Astrocyte of the cerebellum (primary cell): ENCODE data around the gene LARGE2.
A peak's percentile ranks its signal among the peaks of the same experiment; 100 is the strongest.

ENCODE experiments used
- DNase-seq: peaks from one replicate; pipeline ENCODE4 v3.0.0-alpha.2; 2011; ENCODE audit warnings: low read depth
- H3K4me3 ChIP-seq: 2 replicates; pipeline ENCODE4 v1.5.1; 2011; ENCODE audit warnings: mild to moderate bottlenecking, low read depth, low read length, moderate library complexity
- in situ Hi-C: cut with HindIII; loops from 2 replicates; pipeline ENCODE4 v1.10.0; 2017; ENCODE audit warnings: low sequenced_read_pairs
- TF ChIP-seq, protein P1 (sequence below): IDR thresholded peaks from 2 replicates; pipeline ENCODE4 v1.5.1; 2012; ENCODE audit warnings: low read length, low read depth, moderate library complexity, mild to moderate bottlenecking; ENCODE audit errors: missing control alignments

LARGE2 gene

DNA sequence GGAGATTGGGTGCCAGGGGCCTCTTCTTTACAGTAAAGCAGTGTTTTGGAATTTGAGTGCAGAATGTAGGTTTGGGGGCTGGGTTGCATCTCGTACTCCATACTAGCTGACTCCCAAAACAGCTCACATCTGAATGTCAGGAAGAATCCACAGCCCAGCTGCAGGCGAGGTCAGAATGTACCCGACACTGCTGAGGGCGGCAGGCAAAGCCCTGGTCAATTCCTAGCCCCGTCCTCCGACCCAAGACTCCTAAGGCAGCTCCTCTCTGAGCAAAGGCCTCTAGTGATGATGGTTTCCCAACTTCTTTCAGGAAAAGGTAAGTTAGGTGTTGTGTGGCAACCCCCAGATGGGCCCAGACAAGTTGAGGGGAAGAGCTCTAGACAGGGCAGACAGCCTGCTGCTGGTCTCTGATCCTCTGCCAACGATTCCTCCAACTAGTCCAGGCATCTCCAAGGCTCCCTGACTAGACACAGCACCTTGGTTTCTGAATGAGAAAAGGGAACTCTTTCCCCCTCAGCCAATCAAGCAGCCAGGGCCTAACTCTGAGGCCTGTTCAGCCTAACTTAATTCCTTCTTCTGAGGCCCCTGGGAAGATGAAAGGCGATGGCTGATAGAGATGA, 8.6 kb downstream of the LARGE2 start:
- TF ChIP-seq, protein P1, sequence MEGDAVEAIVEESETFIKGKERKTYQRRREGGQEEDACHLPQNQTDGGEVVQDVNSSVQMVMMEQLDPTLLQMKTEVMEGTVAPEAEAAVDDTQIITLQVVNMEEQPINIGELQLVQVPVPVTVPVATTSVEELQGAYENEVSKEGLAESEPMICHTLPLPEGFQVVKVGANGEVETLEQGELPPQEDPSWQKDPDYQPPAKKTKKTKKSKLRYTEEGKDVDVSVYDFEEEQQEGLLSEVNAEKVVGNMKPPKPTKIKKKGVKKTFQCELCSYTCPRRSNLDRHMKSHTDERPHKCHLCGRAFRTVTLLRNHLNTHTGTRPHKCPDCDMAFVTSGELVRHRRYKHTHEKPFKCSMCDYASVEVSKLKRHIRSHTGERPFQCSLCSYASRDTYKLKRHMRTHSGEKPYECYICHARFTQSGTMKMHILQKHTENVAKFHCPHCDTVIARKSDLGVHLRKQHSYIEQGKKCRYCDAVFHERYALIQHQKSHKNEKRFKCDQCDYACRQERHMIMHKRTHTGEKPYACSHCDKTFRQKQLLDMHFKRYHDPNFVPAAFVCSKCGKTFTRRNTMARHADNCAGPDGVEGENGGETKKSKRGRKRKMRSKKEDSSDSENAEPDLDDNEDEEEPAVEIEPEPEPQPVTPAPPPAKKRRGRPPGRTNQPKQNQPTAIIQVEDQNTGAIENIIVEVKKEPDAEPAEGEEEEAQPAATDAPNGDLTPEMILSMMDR: no peak
- no peak for DNase-seq
- H3K4me3 ChIP-seq: no peak overlapping the region
- in situ Hi-C loops: no loop called here

DNA sequence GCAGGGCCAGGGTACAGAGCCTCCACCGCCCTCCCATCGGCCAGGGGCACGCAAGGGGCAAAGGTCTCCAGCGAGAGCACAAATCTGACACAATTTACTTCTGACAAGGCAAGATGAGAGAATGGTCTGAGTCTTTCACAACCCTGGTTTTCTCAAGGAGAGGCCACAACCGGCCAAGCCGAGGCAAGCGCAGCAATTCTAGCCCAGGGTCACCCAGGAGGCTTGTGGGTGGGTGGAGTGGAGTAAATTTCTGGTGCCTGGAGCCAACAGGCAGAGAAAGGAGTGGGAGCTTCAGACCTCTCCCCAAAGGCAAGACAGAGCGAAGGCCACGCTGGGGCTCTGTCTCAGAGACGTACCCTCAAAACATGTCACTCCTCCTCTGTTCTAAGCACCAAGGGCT, 9.3 kb downstream of the LARGE2 start:
- no peak for DNase-seq
- TF ChIP-seq, protein P1: no peak
- H3K4me3 ChIP-seq: no peak overlapping the region
- in situ Hi-C loops: no loop called here

DNA sequence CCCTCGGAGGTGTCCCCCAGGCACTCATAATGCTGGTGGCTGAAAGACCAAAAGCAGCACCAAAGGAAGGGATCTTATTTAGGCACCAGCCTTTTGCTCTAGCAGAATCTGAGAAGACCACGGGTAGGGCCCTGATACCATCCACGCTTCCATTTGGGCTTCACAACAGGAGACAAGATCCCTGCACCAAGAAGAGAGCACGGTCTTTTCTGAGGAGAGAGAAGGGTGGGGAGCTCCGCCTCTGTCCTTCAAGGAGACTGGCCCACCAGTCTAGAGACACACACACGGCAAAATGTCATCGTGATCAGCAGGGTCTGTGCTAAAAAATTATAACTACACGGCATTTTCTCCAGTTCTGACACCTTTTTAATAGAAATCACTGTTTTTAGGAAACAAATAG, 9.8 kb downstream of the LARGE2 start:
- no peak overlapping the region for H3K4me3 ChIP-seq
- DNase-seq: no peak
- TF ChIP-seq, protein P1: no peak
- in situ Hi-C loops: no loop called here

DNA sequence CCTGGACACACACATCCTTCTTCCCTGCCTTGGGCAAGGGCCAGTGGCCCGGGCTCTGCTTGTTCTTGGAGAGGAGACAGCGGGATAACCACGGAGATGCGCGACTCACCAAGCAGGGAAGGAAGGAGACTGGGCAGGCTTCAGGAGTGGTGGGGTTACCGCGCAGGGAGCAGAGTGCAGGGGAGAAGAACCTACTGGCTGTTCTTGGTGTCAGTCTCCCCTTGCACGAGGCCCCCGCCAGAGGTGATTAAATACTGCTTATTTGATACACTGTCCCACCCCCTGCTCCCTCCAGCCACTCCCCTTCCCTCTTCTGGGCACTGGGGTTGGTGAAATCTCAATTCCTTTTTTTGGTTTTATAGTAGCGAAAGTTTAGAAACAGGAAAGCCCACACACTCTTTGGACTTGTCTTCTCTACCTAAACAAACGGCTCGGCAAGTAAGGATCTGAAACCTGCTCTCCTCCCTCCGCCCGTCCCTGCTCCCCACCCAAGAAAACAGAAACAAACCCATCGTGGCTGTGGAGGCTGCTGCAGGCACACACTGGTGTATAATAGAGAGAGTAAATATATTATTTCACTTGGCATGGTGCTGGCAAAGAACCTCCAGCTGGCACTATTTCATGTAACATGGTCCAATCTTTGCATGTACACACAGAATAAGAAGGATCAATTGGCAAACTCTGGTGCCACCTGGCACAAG, 10.8 kb downstream of the LARGE2 start:
- in situ Hi-C loops: no loop called here
- TF ChIP-seq, protein P1: no peak
- H3K4me3 ChIP-seq: no peak overlapping the region
- DNase-seq: peak; percentile 22

DNA sequence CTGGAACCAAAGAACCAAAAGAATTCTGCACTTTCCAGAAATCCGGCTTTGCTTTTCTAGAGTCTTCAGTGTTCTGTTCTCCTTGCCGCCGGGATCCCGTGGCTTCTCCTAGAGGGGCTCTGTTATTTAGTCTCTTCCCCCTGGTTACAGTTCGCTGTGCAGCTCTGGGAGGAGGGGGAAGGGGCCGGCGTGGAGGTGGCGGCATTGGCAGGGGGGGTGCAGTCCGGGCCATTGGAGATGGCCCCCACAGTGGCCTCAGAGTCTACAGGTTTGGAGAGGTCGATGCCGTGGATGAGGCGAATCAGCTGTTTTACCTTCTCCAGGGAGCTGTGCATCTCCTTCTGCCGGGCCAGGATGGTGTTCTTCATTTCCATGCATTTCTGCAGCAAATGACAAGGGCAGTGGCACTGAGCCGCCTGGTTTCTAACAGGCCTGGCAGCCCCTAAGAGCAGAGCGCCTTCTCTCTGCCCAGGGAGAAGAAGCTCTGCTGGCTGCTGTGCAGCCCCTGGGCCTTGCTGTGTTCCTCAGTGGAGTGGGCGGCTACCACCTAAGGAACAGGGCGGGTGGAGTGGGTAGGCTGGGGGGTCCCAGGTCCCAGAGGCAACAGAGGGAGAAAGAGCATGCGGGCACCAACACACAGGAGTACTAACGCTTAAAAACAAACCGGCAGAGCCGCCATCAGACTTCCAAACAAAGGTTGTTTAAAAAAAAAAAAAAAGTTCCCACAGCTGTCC, 11.6 kb downstream of the LARGE2 start:
- in situ Hi-C loops: no loop called here
- DNase-seq: no peak
- H3K4me3 ChIP-seq: no peak overlapping the region
- TF ChIP-seq, protein P1: no peak

DNA sequence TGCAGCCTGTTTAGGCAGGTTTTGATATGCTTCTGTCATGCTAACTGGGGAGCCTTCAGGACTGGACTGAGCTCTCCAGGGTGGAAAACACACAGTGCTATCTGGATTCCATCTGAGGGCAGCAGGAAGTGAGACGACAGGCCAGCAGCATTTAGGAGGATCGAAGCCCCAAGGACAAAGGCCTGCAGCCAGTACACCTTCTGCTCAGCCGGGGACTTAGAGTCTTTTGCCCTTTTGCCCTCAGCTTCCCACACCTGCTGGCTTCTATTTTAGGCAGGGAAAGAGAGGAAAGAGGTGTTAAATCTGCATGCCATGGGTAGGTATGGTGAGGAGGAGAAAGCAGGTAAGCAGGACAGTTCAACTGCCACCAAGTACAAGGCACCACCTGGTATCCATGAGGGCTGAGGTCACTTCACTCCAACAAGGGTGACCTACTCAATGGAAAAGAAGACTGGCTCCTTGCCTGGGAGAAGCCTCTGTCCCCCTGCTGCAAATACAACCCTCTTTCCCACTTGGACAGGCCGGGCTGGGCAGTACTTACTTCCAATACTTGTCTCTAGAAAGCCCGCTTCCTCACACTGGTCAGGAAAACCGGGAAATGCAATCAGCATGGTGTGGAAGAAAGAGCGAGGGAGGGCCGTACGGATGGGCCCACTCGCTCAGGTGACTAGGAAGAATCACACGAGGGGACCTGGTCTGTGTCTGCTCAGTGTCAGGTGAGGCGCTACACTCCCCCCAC, 12.3 kb downstream of the LARGE2 start:
- no peak overlapping the region for H3K4me3 ChIP-seq
- TF ChIP-seq, protein P1: no peak
- DNase-seq: no peak
- in situ Hi-C loops: no loop called here
